Activated B cell treated with CpG ODN at 0.5 μM for 24 hours (primary cell): ENCODE data around the gene HES7. TPM values are rescaled to one million over a fixed set of nuclear protein-coding genes. Genes with fewer than 3 reads are reported as not detected.
A peak's percentile ranks its signal among the peaks of the same experiment; 100 is the strongest.

ENCODE experiments used
- ATAC-seq: fragments of 200-7000 bp; cut with Tn5 transposase; one replicate; pipeline ENCODE4 v1.10.0; 2021; ENCODE audit warnings: low read depth, mild to moderate bottlenecking, moderate library complexity
- CTCF ChIA-PET: fragments of 350-600 bp; sonication (Branson Sonifier 250); formaldehyde crosslinking; loops from one replicate; lab custom pipeline; 2021; ENCODE audit warnings: antibody characterized with exemption; lab: Charles Lee
- POLR2A ChIA-PET: fragments of 350-600 bp; sonication (Branson Sonifier 250); formaldehyde crosslinking; loops from one replicate; lab custom pipeline; 2021; ENCODE audit warnings: antibody characterized with exemption; lab: Charles Lee
- DNase-seq: peaks from one replicate; pipeline ENCODE4 v3.0.0; 2022
- H3K27ac Mint-ChIP-seq: one replicate; pipeline ENCODE4 v1.8.0; 2020; ENCODE audit warnings: mixed read lengths
- H3K27me3 Mint-ChIP-seq: one replicate; pipeline ENCODE4 v1.8.0; 2021; ENCODE audit warnings: mixed read lengths
- H3K36me3 Mint-ChIP-seq: one replicate; pipeline ENCODE4 v1.8.0; 2021; ENCODE audit warnings: low read depth, mixed read lengths
- H3K4me1 Mint-ChIP-seq: one replicate; pipeline ENCODE4 v1.8.0; 2021; ENCODE audit warnings: mixed read lengths
- H3K4me3 Mint-ChIP-seq: one replicate; pipeline ENCODE4 v1.8.0; 2020; ENCODE audit warnings: mild to moderate bottlenecking, mixed read lengths
- H3K9me3 Mint-ChIP-seq: one replicate; pipeline ENCODE4 v1.8.0; 2020; ENCODE audit warnings: mixed read lengths
- CTCF ChIP-seq: fragments of 200-600 bp; IDR thresholded peaks from one replicate; pipeline ENCODE4 v1.8.0; 2022; ENCODE audit warnings: antibody characterized with exemption, mild to moderate bottlenecking
- intact Hi-C: fragments of 100-400 bp; cut with micrococcal nuclease; formaldehyde crosslinking; loops from one replicate; pipeline ENCODE4 v1.15.1; 2024
- total RNA-seq: library from RNA; stranded (reverse); gene quantifications from 2 replicates; pipeline ENCODE4 v1.2.3, GENCODE V29; 2022

Gene HES7
- total RNA-seq, 1 donor from 2014 or later = 0.49 TPM

GRCh38 chr17:8155231-8155995 is 31.5 kb upstream of the HES7 start:
- H3K4me3 Mint-ChIP-seq = no peak overlapping the region
- no peaks in the 10 kb centered on the region for H3K27me3 Mint-ChIP-seq
- H3K4me1 Mint-ChIP-seq = peaks cover 46% of the 10 kb centered on the region
- ChIA-PET POLR2A (interaction anchor here (0.6 to 15.9 kb wide), 19 partner anchors 10 to 850 kb away, joined by 3 to 385 read pairs (median 11); partner anchors contain the start of genes ALOX12B, ALOXE3, BORCS6 and CTC1), CTCF (interaction anchor here (1.5 to 1.8 kb wide), 4 partner anchors 16 to 82 kb away, joined by 3 to 14 read pairs (median 6); no protein-coding TSS in a partner anchor)
- H3K36me3 Mint-ChIP-seq = peaks cover 30% of the 10 kb centered on the region
- H3K27ac Mint-ChIP-seq = no peak overlapping the region
- DNase-seq (no peak), ATAC-seq (no peak)
- no peaks in the 10 kb centered on the region for H3K9me3 Mint-ChIP-seq
- intact Hi-C loops = loop anchor here (5.0 to 10.0 kb wide), 2 partner anchors 298 to 471 kb away; partner anchors contain the start of genes CYB5D1, NAA38, TMEM88 and TP53
- no peak for TF ChIP-seq CTCF

- peaks cover 26% of the 10 kb centered on the region for H3K36me3 Mint-ChIP-seq
- H3K9me3 Mint-ChIP-seq = no peaks in the 10 kb centered on the region
- no peaks in the 10 kb centered on the region for H3K27me3 Mint-ChIP-seq
- TF ChIP-seq CTCF = no peak
- no peak overlapping the region for H3K27ac Mint-ChIP-seq
- intact Hi-C loops = loop anchor here (5.0 to 10.0 kb wide), 2 partner anchors 297 to 470 kb away; partner anchors contain the start of genes CYB5D1, NAA38, TMEM88 and TP53
- ATAC-seq (no peak), DNase-seq (no peak)
- POLR2A ChIA-PET = interaction anchor here (1.1 to 15.9 kb wide), 6 partner anchors 15 to 141 kb away, joined by 3 to 385 read pairs (median 44); partner anchors contain the start of genes BORCS6 and SLC25A35
- peaks cover 43% of the 10 kb centered on the region for H3K4me1 Mint-ChIP-seq
- CTCF ChIA-PET = interaction anchor here (1.7 kb wide), 1 partner anchor 16 kb away, joined by 3 read pairs; no protein-coding TSS in a partner anchor
- H3K4me3 Mint-ChIP-seq = no peak overlapping the region
Observed at GRCh38 chr17:8154608-8155155, 30.8 kb upstream of the HES7 start.

GRCh38 chr17:8153957-8154607 is 30.2 kb upstream of the HES7 start:
- Mint-ChIP-seq H3K4me3 (no peak overlapping the region), H3K27me3 (no peaks in the 10 kb centered on the region), H3K9me3 (no peaks in the 10 kb centered on the region), H3K4me1 (peaks cover 39% of the 10 kb centered on the region), H3K36me3 (peaks cover 29% of the 10 kb centered on the region), H3K27ac (no peak overlapping the region)
- TF ChIP-seq CTCF = no peak
- DNase-seq (peak; percentile 71), ATAC-seq (no peak)
- POLR2A ChIA-PET = interaction anchor here (0.6 to 15.9 kb wide), 8 partner anchors 15 to 141 kb away, joined by 3 to 385 read pairs (median 10); partner anchors contain the start of genes BORCS6 and SLC25A35
- intact Hi-C loops = loop anchor here (10.0 kb wide), 1 partner anchor 469 kb away; the partner anchor contains the start of genes TP53 and WRAP53
- CTCF ChIA-PET = interaction anchor here (0.6 to 1.7 kb wide), 2 partner anchors 15 to 63 kb away, joined by 3 read pairs; no protein-coding TSS in a partner anchor

GRCh38 chr17:8153525-8153956 is 29.6 kb upstream of the HES7 start:
- DNase-seq = no peak
- intact Hi-C loops = loop anchor here (10.0 kb wide), 1 partner anchor 469 kb away; the partner anchor contains the start of genes TP53 and WRAP53
- no peaks in the 10 kb centered on the region for H3K9me3 Mint-ChIP-seq
- H3K27ac Mint-ChIP-seq = peak overlapping the region; percentile 82
- H3K36me3 Mint-ChIP-seq = peaks cover 30% of the 10 kb centered on the region
- no peak for TF ChIP-seq CTCF
- H3K4me3 Mint-ChIP-seq = no peak overlapping the region
- no peak for ATAC-seq
- CTCF ChIA-PET = interaction anchor here (0.6 to 1.7 kb wide), 2 partner anchors 14 to 62 kb away, joined by 3 read pairs; no protein-coding TSS in a partner anchor
- H3K4me1 Mint-ChIP-seq = peaks cover 34% of the 10 kb centered on the region
- no peaks in the 10 kb centered on the region for H3K27me3 Mint-ChIP-seq
- POLR2A ChIA-PET = interaction anchor here (0.6 to 15.9 kb wide), 7 partner anchors 14 to 95 kb away, joined by 3 to 385 read pairs (median 4); no protein-coding TSS in a partner anchor
